A549 treated with AZD9567 at 1 μM for 4 hours (cell line): Measurements from ENCODE around the gene TJP1. TPM values are rescaled to one million over a fixed set of nuclear protein-coding genes. Genes with fewer than 3 reads are reported as not detected.

Experiments used
- total RNA-seq: library from RNA; stranded (reverse); fragments of 200-300 nt; extraction: Qiagen RNA extraction; gene quantifications from 5 replicates; pipeline ENCODE4 v1.2.3, GENCODE V29; 2022; ENCODE audit not compliant: insufficient read depth

The TJP1 gene
- total RNA-seq: 61.4 to 80.8 TPM (median 68.1 TPM) in 5 replicates

GRCh38 chr15:29822100-29822683, at the start of gene TJP1:
TSS of gene TJP1 (minus strand) at chr15:29822468. CDS start at chr15:29822028, 440 bp downstream.

